Measurements from ENCODE around the gene MPPE1. TPM values are rescaled to one million over a fixed set of nuclear protein-coding genes. Genes with fewer than 3 reads are reported as not detected.

Gene MPPE1
- total RNA-seq, 1 experiment from 2014 or later: 21.4 TPM

- TF ChIP-seq ZNF274 (IDR thresholded peaks at IDR 0.05; ENCODE audit: low read depth, low read length) (no peak), ZFX (IDR thresholded peaks at IDR 0.05) (peak; percentile 58; the same call in 1 of the 2 replicates), EZH2 (IDR thresholded peaks at IDR 0.05) (no peak), SRF (IDR thresholded peaks at IDR 0.05; ENCODE audit: low read depth) (0 out of 2 replicates have a peak, but pooled peaks have one; percentile 44)
- TF ChIP-seq, protein P1, sequence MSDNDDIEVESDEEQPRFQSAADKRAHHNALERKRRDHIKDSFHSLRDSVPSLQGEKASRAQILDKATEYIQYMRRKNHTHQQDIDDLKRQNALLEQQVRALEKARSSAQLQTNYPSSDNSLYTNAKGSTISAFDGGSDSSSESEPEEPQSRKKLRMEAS (IDR thresholded peaks at IDR 0.05): 0 out of 2 replicates have a peak, but pooled peaks have one; percentile 41
Measured at GRCh38 chr18:11947214-11948191, 39.4 kb upstream of the MPPE1 start (continued).

DNA sequence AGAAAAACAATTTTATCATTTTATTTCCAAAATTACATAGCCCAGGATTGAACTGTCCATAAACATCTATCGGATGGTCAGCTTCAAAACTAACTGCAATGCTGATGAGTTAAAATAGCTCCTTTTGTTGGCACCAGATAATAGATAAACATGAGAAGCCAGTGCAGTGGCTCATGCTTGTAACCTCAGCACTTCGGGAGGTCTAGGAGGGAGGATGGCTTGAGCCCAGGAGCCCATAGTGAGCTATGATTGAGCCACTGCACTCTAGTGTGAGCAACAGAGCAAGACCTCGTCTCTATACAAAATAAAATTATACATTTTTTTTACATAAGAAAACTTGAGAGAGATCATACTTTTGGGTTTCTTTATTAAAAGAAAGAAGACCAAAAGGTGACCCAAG, 38.6 kb upstream of the MPPE1 start:
- Histone ChIP-seq H3K79me2 (ENCODE audit: insufficient read depth, low read length) (no peaks in the 10 kb centered on the region), H3K9ac (ENCODE audit: low read length) (peak overlapping the region; percentile 43), H3K4me2 (ENCODE audit: low read length) (peak overlapping the region; percentile 68), H3K27me3 (ENCODE audit: insufficient read depth, low read length) (no peaks in the 10 kb centered on the region), H3K27ac (ENCODE audit: low read depth, low read length) (peak overlapping the region; percentile 55; the same call in 1 of the 2 replicates), H3K9me3 (ENCODE audit: control insufficient read depth in 1 of 2, insufficient read depth in 1 of 2, low read depth in 1 of 2, low read length in 2 of 2) (no peaks in the 10 kb centered on the region), H3K4me1 (ENCODE audit: control insufficient read depth in 1 of 2, insufficient read depth in 2 of 2, low read length in 2 of 2) (peaks cover 33 to 50% of the 10 kb centered on the region in 2 experiments), H2AFZ (ENCODE audit: low read depth, low read length, poor library complexity, severe bottlenecking) (peak overlapping the region; percentile 94), H3K4me3 (replicated peaks in 1 of 2; ENCODE audit: low read depth in 1 of 2, low read length in 2 of 2) (peak overlapping the region; percentile 28 to 37), H3K36me3 (ENCODE audit: control insufficient read depth in 1 of 2, insufficient read depth in 2 of 2, low read length in 2 of 2) (no peaks in the 10 kb centered on the region), H3K9me2 (ENCODE audit: insufficient read depth) (no peaks in the 10 kb centered on the region), H4K20me1 (ENCODE audit: insufficient read depth) (no peaks in the 10 kb centered on the region)
- TSS peak; percentile 85 for BruUV-seq (replicated peaks)
- ChIA-PET CTCF (interaction anchor here (0.9 to 1.9 kb wide), 3 partner anchors 9 to 292 kb away, joined by 3 to 13 read pairs (median 7); no protein-coding TSS in a partner anchor), POLR2A (no interaction called here), RAD21 (ENCODE audit: low non-redundant PET in 1 of 2, low total read pairs in 2 of 2, uncharacterized antibody in 2 of 2, unreplicated experiment in 2 of 2) (no interaction called here)
- intact Hi-C loops (cut with micrococcal nuclease): loop anchor here (2.0 kb wide), 1 partner anchor 34 kb away; the partner anchor contains the start of gene IMPA2
- peak; percentile 39 for ATAC-seq
- TF ChIP-seq, protein P1 (IDR thresholded peaks at IDR 0.05): no peak
- TF ChIP-seq EGR1 (IDR thresholded peaks at IDR 0.05; ENCODE audit: low read depth) (no peak), EZH2phosphoT487 (IDR thresholded peaks at IDR 0.05; ENCODE audit: borderline replicate concordance) (no peak)
- TF ChIP-seq, protein P2, sequence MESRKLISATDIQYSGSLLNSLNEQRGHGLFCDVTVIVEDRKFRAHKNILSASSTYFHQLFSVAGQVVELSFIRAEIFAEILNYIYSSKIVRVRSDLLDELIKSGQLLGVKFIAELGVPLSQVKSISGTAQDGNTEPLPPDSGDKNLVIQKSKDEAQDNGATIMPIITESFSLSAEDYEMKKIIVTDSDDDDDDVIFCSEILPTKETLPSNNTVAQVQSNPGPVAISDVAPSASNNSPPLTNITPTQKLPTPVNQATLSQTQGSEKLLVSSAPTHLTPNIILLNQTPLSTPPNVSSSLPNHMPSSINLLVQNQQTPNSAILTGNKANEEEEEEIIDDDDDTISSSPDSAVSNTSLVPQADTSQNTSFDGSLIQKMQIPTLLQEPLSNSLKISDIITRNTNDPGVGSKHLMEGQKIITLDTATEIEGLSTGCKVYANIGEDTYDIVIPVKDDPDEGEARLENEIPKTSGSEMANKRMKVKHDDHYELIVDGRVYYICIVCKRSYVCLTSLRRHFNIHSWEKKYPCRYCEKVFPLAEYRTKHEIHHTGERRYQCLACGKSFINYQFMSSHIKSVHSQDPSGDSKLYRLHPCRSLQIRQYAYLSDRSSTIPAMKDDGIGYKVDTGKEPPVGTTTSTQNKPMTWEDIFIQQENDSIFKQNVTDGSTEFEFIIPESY (IDR thresholded peaks at IDR 0.05; ENCODE audit: extremely low read depth, insufficient replicate concordance, low read length): no peak
- no peak for DNase-seq (ENCODE audit: low read depth, low spot score)

All from HCT116 (cell line).